Liver (tissue), 3 donors: ENCODE measurements around the gene KHNYN.

ENCODE experiments used
- SP1 ChIP-seq: IDR thresholded peaks from 2 replicates; pipeline ENCODE4 v1.6.1; 2018; ENCODE audit warnings: antibody characterized with exemption, mild to moderate bottlenecking
- TF ChIP-seq, protein P1 (sequence below): fragments of 150-350 bp; IDR thresholded peaks from 2 replicates; pipeline ENCODE4 v1.5.1; 2017; ENCODE audit warnings: improper control_type of control experiment, low read depth, low read length; ENCODE audit not compliant: missing input control
- donor health status: healthy.
- donor health status: healthy.

DNA sequence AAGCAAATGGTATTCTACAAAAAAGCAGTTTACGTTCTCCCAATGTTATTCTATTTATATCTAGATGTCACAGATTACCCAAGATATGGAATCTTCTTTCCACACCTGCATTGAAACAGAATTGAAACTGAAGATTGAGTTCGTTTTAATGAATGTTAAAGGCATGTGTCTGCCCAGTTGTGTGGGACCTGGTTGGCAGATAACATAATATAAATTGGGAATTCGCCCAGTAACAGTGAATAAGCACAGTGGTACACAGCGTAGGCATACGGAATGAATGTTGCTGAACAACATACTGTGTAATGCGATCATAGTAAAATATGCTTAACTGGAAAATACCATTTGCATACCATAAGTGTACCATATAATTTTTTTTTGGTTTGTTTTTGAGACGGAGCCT lies 4.3 kb downstream of the KHNYN start:
- TF ChIP-seq, protein P1, sequence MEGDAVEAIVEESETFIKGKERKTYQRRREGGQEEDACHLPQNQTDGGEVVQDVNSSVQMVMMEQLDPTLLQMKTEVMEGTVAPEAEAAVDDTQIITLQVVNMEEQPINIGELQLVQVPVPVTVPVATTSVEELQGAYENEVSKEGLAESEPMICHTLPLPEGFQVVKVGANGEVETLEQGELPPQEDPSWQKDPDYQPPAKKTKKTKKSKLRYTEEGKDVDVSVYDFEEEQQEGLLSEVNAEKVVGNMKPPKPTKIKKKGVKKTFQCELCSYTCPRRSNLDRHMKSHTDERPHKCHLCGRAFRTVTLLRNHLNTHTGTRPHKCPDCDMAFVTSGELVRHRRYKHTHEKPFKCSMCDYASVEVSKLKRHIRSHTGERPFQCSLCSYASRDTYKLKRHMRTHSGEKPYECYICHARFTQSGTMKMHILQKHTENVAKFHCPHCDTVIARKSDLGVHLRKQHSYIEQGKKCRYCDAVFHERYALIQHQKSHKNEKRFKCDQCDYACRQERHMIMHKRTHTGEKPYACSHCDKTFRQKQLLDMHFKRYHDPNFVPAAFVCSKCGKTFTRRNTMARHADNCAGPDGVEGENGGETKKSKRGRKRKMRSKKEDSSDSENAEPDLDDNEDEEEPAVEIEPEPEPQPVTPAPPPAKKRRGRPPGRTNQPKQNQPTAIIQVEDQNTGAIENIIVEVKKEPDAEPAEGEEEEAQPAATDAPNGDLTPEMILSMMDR = no peak
- TF ChIP-seq SP1 = no peak
